ENCODE data around the gene RAB19.
"Not testable (repeated sequence)": the region's sequence is repeated elsewhere in the genome, so short reads cannot be mapped to it uniquely, and the experiment has no call there.

Gene RAB19

DNA sequence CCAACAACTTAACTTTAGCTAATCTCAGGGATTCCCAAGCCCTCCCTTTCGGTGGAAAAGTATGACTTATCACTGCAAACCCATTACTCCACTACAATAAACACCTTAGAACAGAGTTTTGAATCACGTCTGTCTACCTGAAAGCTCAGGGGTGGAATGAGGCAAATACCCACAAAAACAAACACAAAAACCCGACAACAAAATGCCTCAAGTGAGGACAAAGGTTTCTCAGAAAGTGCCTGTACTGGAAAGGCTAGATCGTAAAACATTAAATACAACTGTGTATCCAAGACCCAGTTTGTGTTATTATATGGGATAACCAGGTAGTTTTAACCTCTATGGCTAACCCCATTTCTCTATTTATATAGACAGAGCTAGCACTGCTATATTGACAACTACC lies 49.4 kb downstream of the RAB19 start:
- in situ Hi-C loops (cut with MboI; ENCODE audit: low sequenced_read_pairs) = no loop called here

GRCh38 chr7:140453785-140454656 lies 50.2 kb downstream of the RAB19 start:
- in situ Hi-C loops (cut with MboI; ENCODE audit: low sequenced_read_pairs) = not testable (repeated sequence)

- in situ Hi-C loops (cut with MboI; ENCODE audit: low sequenced_read_pairs) = no loop called here
These were observed 50.8 kb downstream of the RAB19 start for GRCh38 chr7:140454657-140455015.

DNA sequence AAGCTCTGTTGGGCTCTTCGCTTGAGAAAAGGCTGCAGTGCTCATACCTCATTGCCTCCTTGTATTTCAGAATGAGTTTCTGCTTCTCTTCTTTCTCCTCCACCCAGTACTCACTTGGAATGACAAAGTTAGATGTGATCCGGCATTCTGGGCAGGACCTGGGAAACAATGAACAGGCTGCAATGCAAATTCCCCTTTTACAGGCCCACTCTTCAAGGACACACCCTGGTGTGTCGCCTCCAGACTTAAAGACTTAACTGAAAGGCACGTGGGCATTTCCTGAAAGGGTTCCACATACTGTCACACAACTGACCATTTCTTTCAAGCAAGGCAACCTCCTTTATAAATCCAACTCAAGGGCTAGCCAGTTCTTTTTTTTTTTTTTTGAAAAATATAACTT lies 51.9 kb downstream of the RAB19 start:
- in situ Hi-C loops (cut with MboI; ENCODE audit: low sequenced_read_pairs) = no loop called here

GRCh38 chr7:140456551-140457051 lies 52.7 kb downstream of the RAB19 start:
- in situ Hi-C loops (cut with MboI; ENCODE audit: low sequenced_read_pairs) = no loop called here

GRCh38 chr7:140458201-140458600 lies 54.3 kb downstream of the RAB19 start:
- in situ Hi-C loops (cut with MboI; ENCODE audit: low sequenced_read_pairs) = no loop called here

DNA sequence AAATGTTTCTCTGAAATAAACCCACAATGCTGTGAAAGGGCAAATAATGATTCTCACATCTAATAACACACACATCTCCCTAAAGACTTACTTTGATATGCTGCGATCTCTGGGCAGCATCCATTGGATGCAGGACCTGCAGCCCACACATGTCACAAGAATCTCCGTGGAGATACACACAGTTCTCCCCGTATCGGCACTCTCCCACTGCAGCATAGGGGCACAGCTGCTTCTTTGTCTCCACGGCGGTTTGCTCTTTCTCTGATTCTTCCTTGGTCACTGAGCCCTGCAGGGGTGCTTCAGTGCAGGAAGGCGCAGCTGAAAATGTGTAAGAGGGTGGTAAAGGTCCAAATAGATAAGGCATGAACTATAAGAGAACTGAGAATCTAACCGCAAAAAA lies 55.1 kb downstream of the RAB19 start:
- in situ Hi-C loops (cut with MboI; ENCODE audit: low sequenced_read_pairs) = no loop called here

GRCh38 chr7:140463111-140463510 lies 59.3 kb downstream of the RAB19 start:
- in situ Hi-C loops (cut with MboI; ENCODE audit: low sequenced_read_pairs) = no loop called here

DNA sequence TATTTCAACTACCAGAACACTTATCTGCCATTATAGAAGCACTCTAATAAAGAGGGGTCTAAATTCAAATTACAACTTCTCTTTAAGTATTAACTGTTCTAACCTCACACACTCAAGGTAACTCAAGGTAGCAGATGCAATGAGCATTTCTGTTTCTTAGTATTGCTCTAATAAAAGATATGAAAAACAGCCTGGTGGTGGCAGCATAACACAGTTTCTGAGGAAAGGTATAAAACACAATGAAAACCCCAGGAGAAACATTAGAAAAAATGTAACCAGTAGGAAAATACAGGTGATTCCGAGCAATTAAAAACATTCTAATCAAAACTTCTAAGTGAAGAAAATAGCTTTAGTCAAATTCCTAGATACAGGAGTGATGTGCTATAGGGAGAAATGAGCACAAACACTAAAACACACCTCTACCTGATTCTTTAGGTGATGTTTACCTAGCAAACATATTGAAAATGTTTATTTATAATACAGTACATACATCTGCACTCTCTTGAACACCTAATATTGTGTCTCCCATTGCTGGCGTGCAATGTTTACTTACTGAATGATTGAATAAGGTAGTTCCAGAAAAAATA lies 72.0 kb downstream of the RAB19 start:
- in situ Hi-C loops (cut with MboI; ENCODE audit: low sequenced_read_pairs) = no loop called here

- in situ Hi-C loops (cut with MboI; ENCODE audit: low sequenced_read_pairs) = no loop called here
These were observed 72.9 kb downstream of the RAB19 start for GRCh38 chr7:140476698-140477261.
